Measurements from ENCODE around the gene ADAM22. TPM values are rescaled to one million over a fixed set of nuclear protein-coding genes. Genes with fewer than 3 reads are reported as not detected.
"Not testable (repeated sequence)": the region's sequence is repeated elsewhere in the genome, so short reads cannot be mapped to it uniquely, and the experiment has no call there.

Gene ADAM22
- total RNA-seq, 1 donor from 2014 or later: 1.4 TPM

- Histone ChIP-seq H3K4me3 (ENCODE audit: low read depth, low read length) (peak overlapping the region; percentile 64), H3K27me3 (ENCODE audit: control insufficient read depth, insufficient read depth, low read length) (peaks cover 4% of the 10 kb centered on the region), H3K36me3 (ENCODE audit: control insufficient read depth, insufficient read depth, low read length) (no peaks in the 10 kb centered on the region)
- TF ChIP-seq, protein P1, sequence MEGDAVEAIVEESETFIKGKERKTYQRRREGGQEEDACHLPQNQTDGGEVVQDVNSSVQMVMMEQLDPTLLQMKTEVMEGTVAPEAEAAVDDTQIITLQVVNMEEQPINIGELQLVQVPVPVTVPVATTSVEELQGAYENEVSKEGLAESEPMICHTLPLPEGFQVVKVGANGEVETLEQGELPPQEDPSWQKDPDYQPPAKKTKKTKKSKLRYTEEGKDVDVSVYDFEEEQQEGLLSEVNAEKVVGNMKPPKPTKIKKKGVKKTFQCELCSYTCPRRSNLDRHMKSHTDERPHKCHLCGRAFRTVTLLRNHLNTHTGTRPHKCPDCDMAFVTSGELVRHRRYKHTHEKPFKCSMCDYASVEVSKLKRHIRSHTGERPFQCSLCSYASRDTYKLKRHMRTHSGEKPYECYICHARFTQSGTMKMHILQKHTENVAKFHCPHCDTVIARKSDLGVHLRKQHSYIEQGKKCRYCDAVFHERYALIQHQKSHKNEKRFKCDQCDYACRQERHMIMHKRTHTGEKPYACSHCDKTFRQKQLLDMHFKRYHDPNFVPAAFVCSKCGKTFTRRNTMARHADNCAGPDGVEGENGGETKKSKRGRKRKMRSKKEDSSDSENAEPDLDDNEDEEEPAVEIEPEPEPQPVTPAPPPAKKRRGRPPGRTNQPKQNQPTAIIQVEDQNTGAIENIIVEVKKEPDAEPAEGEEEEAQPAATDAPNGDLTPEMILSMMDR (IDR thresholded peaks at IDR 0.05; ENCODE audit: insufficient read depth, low read length, poor library complexity, severe bottlenecking): no peak
- DNase-seq (ENCODE audit: low read depth): no peak
Measured at GRCh38 chr7:87933605-87933952, 472 bp upstream of the ADAM22 start.

GRCh38 chr7:87934699-87935383 is 790 bp downstream of the ADAM22 start:
- DNase-seq (ENCODE audit: low read depth): no peak

DNA sequence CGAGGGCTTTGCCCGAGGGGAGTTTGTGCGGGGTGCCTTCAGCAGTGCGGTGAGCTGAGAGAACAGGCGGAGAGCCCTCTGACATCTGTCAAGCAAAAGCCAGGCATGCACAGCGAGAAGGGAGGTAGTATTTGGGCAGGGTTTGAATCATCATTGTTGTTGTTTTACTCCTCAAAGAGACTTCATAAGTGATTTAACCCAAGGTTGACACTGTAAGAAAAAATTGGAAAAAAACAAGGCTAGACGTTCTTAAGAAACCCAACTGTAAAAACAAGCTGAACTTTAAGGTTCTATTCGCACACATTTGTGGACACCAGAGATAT is 1.3 kb downstream of the ADAM22 start:
- Histone ChIP-seq H3K4me3 (ENCODE audit: low read depth, low read length) (peak overlapping the region; percentile 64), H3K36me3 (ENCODE audit: control insufficient read depth, insufficient read depth, low read length) (no peaks in the 10 kb centered on the region), H3K27me3 (ENCODE audit: control insufficient read depth, insufficient read depth, low read length) (peaks cover 4% of the 10 kb centered on the region)
- TF ChIP-seq, protein P1 (IDR thresholded peaks at IDR 0.05; ENCODE audit: insufficient read depth, low read length, poor library complexity, severe bottlenecking): no peak
- no peak for DNase-seq (ENCODE audit: low read depth)

More at GRCh38 chr7:87934699-87935383, 790 bp downstream of the ADAM22 start:
- Histone ChIP-seq H3K36me3 (ENCODE audit: control insufficient read depth, insufficient read depth, low read length) (no peaks in the 10 kb centered on the region), H3K27me3 (ENCODE audit: control insufficient read depth, insufficient read depth, low read length) (peaks cover 4% of the 10 kb centered on the region), H3K4me3 (ENCODE audit: low read depth, low read length) (peak overlapping the region; percentile 64)
- TF ChIP-seq, protein P1 (IDR thresholded peaks at IDR 0.05; ENCODE audit: insufficient read depth, low read length, poor library complexity, severe bottlenecking): no peak

DNA sequence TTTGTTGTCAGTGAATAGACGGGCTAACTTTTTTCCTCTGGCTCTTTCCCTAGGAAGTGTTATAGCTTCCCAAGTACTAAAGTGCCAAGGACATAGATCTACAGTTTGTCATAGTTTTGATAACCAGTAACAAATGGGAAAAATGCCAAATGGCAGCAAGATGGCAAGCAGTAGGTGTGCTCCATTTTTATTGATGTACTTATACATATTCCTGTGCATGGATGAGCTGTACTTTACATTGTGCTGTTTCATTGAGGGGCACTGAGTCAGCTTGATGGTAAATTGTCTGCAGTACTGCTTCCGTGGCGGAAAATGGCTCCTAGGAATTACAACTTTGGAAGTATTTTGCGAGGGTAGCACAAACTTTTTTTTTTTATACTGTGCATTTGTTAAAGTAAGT is 7.1 kb downstream of the ADAM22 start:
- TF ChIP-seq, protein P1 (IDR thresholded peaks at IDR 0.05; ENCODE audit: insufficient read depth, low read length, poor library complexity, severe bottlenecking): no peak
- Histone ChIP-seq H3K36me3 (ENCODE audit: control insufficient read depth, insufficient read depth, low read length) (no peaks in the 10 kb centered on the region), H3K4me3 (ENCODE audit: low read depth, low read length) (no peak overlapping the region), H3K27me3 (ENCODE audit: control insufficient read depth, insufficient read depth, low read length) (no peaks in the 10 kb centered on the region)
- DNase-seq (ENCODE audit: low read depth): no peak

- TF ChIP-seq, protein P1 (IDR thresholded peaks at IDR 0.05; ENCODE audit: insufficient read depth, low read length, poor library complexity, severe bottlenecking): no peak
- Histone ChIP-seq H3K27me3 (ENCODE audit: control insufficient read depth, insufficient read depth, low read length) (no peaks in the 10 kb centered on the region), H3K36me3 (ENCODE audit: control insufficient read depth, insufficient read depth, low read length) (no peaks in the 10 kb centered on the region), H3K4me3 (ENCODE audit: low read depth, low read length) (no peak overlapping the region)
- no peak for DNase-seq (ENCODE audit: low read depth)
Measured at GRCh38 chr7:87944547-87944946, 10.5 kb downstream of the ADAM22 start.

- H3K36me3 ChIP-seq (ENCODE audit: control insufficient read depth, insufficient read depth, low read length); H3K4me3 ChIP-seq (ENCODE audit: low read depth, low read length); H3K27me3 ChIP-seq (ENCODE audit: control insufficient read depth, insufficient read depth, low read length); DNase-seq (ENCODE audit: low read depth): not testable (repeated sequence)
Measured at GRCh38 chr7:87945926-87946325, 11.9 kb downstream of the ADAM22 start.

All from kidney epithelial cell (primary cell).